Loucy (cell line): Measurements from ENCODE around the gene PRSS56.
A peak's percentile ranks its signal among the peaks of the same experiment; 100 is the strongest.

Source experiments
- H2AFZ ChIP-seq: fragments of 200-600 bp; sonication (generic); 2 replicates; pipeline ENCODE4 v1.6.0; 2016; ENCODE audit warnings: antibody characterized with exemption, mild to moderate bottlenecking, low read length, moderate library complexity
- H3F3A ChIP-seq: fragments of 200-600 bp; 2 replicates; pipeline ENCODE4 v1.6.0; 2016; ENCODE audit warnings: antibody characterized with exemption, low read depth, mild to moderate bottlenecking
- H3K27me3 ChIP-seq: fragments of 200-600 bp; sonication (generic); 2 replicates; pipeline ENCODE4 v1.6.1; 2014; ENCODE audit warnings: low read length, mild to moderate bottlenecking; ENCODE audit not compliant: insufficient read depth, poor library complexity, severe bottlenecking
- H3K36me3 ChIP-seq: fragments of 200-600 bp; sonication (generic); 2 replicates; pipeline ENCODE4 v1.6.1; 2016; ENCODE audit warnings: low read length; ENCODE audit not compliant: insufficient read depth
- H3K4me1 ChIP-seq: fragments of 200-600 bp; sonication (generic); 2 replicates; pipeline ENCODE4 v1.5.1; 2014; ENCODE audit warnings: low read length, mild to moderate bottlenecking; ENCODE audit not compliant: insufficient read depth, poor library complexity, severe bottlenecking
- H3K4me2 ChIP-seq: fragments of 200-600 bp; sonication (generic); 2 replicates; pipeline ENCODE4 v1.6.0; 2014; ENCODE audit warnings: antibody characterized with exemption, low read length, low read depth, mild to moderate bottlenecking; ENCODE audit not compliant: poor library complexity, severe bottlenecking
- H3K4me3 ChIP-seq: fragments of 200-600 bp; sonication (generic); 2 replicates; pipeline ENCODE4 v1.5.1; 2014; ENCODE audit warnings: low read length, mild to moderate bottlenecking, mixed read lengths; ENCODE audit not compliant: poor library complexity, severe bottlenecking
- H3K79me2 ChIP-seq: fragments of 200-600 bp; sonication (generic); 2 replicates; pipeline ENCODE4 v1.6.1; 2014; ENCODE audit warnings: low read length; ENCODE audit not compliant: insufficient read depth
- H3K9ac ChIP-seq: fragments of 200-600 bp; sonication (generic); 2 replicates; pipeline ENCODE4 v1.6.0; 2014; ENCODE audit warnings: mild to moderate bottlenecking, low read depth, low read length, moderate library complexity; ENCODE audit not compliant: poor library complexity, severe bottlenecking
- H3K9me2 ChIP-seq: fragments of 200-600 bp; sonication (generic); replicated peaks from 2 replicates; pipeline ENCODE4 v1.6.1; 2016; ENCODE audit warnings: low read depth, low read length, mixed read lengths
- H3K9me3 ChIP-seq: fragments of 200-600 bp; sonication (generic); 2 replicates; pipeline ENCODE4 v1.6.1; 2014; ENCODE audit warnings: mild to moderate bottlenecking, antibody characterized with exemption, low read length, low read depth; ENCODE audit not compliant: insufficient read depth
- H4K20me1 ChIP-seq: fragments of 200-600 bp; sonication (generic); 2 replicates; pipeline ENCODE4 v1.6.0; 2014; ENCODE audit warnings: antibody characterized with exemption, low read length, mild to moderate bottlenecking; ENCODE audit not compliant: insufficient read depth, poor library complexity, severe bottlenecking
- EZH2phosphoT487 ChIP-seq: fragments of 200-600 bp; IDR thresholded peaks from 2 replicates; pipeline ENCODE4 v1.6.1; 2018; ENCODE audit warnings: antibody characterized with exemption, mild to moderate bottlenecking, moderate library complexity, borderline replicate concordance
- TF ChIP-seq, protein P1 (sequence below): fragments of 200-600 bp; sonication (generic); conservative IDR thresholded peaks from 2 replicates; pipeline ENCODE4 v1.5.1; 2014; ENCODE audit warnings: mild to moderate bottlenecking, antibody characterized with exemption, low read length

PRSS56 gene

DNA sequence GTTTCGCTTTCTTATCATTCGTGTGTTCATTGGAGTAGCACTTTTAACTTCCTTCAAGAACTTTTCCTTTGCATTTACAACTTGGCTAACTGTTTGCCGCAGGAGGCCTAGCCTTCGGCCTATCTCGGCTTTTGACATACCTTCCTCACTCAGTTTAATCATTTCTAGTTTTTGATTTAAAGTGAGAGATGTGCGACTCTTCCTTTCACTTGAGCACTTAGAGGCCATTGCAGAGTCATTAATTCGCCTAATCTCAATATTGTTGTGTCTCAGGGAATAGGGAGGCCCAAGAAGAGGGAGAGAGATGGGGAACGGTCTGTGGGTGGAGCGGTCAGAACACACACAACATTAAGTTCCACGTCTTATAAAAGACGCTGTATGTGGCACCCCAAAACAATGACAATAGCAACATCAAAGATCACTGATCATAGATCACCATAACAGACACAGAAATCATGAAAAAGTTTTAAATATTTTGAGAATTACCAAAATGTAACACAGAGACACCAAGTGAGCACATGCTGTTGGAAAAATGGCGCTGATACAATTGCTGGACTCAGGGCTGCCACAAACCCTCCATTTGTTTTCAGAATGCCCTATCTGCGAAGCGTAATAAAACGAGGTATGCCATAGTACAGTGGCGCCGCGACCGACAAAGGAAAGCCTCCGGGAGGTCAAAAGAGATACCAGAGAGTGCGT lies 29.6 kb downstream of the PRSS56 start:
- peaks cover 32% of the 10 kb centered on the region for H3K4me1 ChIP-seq
- peaks cover 3% of the 10 kb centered on the region; the same call in 1 of the 2 replicates for H3K9me3 ChIP-seq
- no peaks in the 10 kb centered on the region for H3K36me3 ChIP-seq
- H3K79me2 ChIP-seq: peaks cover 57% of the 10 kb centered on the region
- H2AFZ ChIP-seq: peak overlapping the region; percentile 89
- no peaks in the 10 kb centered on the region for H3K27me3 ChIP-seq
- no peaks in the 10 kb centered on the region for H3K9me2 ChIP-seq
- H3F3A ChIP-seq: no peaks in the 10 kb centered on the region
- TF ChIP-seq, protein P1, sequence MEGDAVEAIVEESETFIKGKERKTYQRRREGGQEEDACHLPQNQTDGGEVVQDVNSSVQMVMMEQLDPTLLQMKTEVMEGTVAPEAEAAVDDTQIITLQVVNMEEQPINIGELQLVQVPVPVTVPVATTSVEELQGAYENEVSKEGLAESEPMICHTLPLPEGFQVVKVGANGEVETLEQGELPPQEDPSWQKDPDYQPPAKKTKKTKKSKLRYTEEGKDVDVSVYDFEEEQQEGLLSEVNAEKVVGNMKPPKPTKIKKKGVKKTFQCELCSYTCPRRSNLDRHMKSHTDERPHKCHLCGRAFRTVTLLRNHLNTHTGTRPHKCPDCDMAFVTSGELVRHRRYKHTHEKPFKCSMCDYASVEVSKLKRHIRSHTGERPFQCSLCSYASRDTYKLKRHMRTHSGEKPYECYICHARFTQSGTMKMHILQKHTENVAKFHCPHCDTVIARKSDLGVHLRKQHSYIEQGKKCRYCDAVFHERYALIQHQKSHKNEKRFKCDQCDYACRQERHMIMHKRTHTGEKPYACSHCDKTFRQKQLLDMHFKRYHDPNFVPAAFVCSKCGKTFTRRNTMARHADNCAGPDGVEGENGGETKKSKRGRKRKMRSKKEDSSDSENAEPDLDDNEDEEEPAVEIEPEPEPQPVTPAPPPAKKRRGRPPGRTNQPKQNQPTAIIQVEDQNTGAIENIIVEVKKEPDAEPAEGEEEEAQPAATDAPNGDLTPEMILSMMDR: no peak
- no peak for TF ChIP-seq EZH2phosphoT487
- H3K9ac ChIP-seq: peak overlapping the region; percentile 93
- peak overlapping the region; percentile 88 for H3K4me3 ChIP-seq
- peak overlapping the region; percentile 89 for H3K4me2 ChIP-seq
- H4K20me1 ChIP-seq: peaks cover 30% of the 10 kb centered on the region

DNA sequence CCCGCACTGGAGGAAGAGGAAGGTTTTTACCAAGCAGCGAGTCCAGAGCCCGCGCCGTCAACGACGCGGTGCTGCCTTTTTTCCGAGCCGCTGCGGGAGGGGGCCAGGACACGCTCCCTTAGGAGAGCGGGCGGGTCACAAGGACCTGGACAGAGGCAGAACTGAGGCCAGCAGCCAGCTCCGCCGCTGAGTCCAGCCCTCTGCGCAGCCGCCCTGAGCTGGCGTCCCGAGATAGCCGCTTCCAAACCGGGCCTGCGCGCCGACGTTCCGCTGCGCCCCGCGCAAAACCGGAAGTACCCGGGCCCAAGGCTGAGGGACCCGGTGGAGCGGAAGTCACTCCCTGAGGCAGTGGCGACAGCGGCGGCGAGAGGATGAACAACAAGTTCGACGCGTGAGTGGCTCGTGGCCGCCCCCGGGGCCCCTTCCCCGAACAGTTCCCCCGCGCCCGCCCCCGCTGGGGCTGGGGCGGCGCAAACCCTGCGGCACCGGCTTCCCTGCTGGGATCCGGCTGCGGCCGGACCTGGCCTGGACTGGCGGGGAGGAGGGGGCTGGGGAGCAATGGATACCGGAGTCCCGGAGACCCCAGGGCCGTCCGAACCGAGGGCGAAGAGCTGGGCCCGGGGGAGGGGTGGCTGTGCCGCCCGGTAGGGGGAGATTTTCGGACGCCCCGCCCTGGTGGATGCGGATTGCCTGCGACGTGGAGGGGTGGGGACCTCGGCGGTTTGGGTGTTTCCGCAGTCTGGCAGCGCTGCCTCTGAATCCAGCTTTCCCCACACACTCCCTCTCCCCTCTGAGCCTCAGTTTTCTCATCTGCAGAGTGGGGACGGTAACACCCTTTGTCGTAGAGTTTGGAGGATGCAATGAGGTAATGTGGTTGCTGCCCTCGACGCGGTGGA lies 30.4 kb downstream of the PRSS56 start, which contains the start of the genes EIF4E2 and TIGD1:
TSS of gene EIF4E2 (plus strand) at position 336 of the 896 bp plus-strand sequence. CDS start at position 372, 36 bp downstream.
TSS of gene TIGD1 (minus strand) at position 204 of the 896 bp plus-strand sequence. CDS start 675 bp downstream, outside the sequence.
- H3F3A ChIP-seq: no peaks in the 10 kb centered on the region
- H3K27me3 ChIP-seq: no peaks in the 10 kb centered on the region
- H3K4me2 ChIP-seq: peak within 1 kb of the TSS; percentile 95
- no peaks in the 10 kb centered on the region for H3K9me2 ChIP-seq
- H4K20me1 ChIP-seq: peaks cover 30% of the 10 kb centered on the region
- H3K9me3 ChIP-seq: peaks cover 3% of the 10 kb centered on the region; the same call in 1 of the 2 replicates
- H2AFZ ChIP-seq: peak within 1 kb of the TSS; percentile 89
- H3K4me3 ChIP-seq: peak within 1 kb of the TSS; percentile 88
- peaks cover 64% of the 10 kb centered on the region for H3K79me2 ChIP-seq
- H3K36me3 ChIP-seq: no peaks in the 10 kb centered on the region
- H3K9ac ChIP-seq: peak within 1 kb of the TSS; percentile 93
- H3K4me1 ChIP-seq: peaks cover 40% of the 10 kb centered on the region
- no peak for TF ChIP-seq EZH2phosphoT487
- TF ChIP-seq, protein P1: peak; percentile 29; the same call in 1 of the 2 replicates

GRCh38 chr2:232551250-232551638 lies 31.1 kb downstream of the PRSS56 start:
- peak overlapping the region; percentile 88 for H3K4me3 ChIP-seq
- peaks cover 46% of the 10 kb centered on the region for H3K4me1 ChIP-seq
- peak overlapping the region; percentile 93 for H3K9ac ChIP-seq
- peak overlapping the region; percentile 77; the same call in 1 of the 2 replicates for H2AFZ ChIP-seq
- no peaks in the 10 kb centered on the region for H3K36me3 ChIP-seq
- peaks cover 64% of the 10 kb centered on the region for H3K79me2 ChIP-seq
- H3K4me2 ChIP-seq: peak overlapping the region; percentile 95
- TF ChIP-seq, protein P1: no peak
- TF ChIP-seq EZH2phosphoT487: no peak
- no peaks in the 10 kb centered on the region for H3K9me2 ChIP-seq
- no peaks in the 10 kb centered on the region for H3F3A ChIP-seq
- H3K9me3 ChIP-seq: peaks cover 3% of the 10 kb centered on the region; the same call in 1 of the 2 replicates
- H3K27me3 ChIP-seq: no peaks in the 10 kb centered on the region
- H4K20me1 ChIP-seq: peaks cover 30% of the 10 kb centered on the region
